IMR-90 (cell line): ENCODE results near the gene PTPRN2. TPM values are rescaled to one million over a fixed set of nuclear protein-coding genes. Genes with fewer than 3 reads are reported as not detected.
"Not testable (repeated sequence)": the region's sequence is repeated elsewhere in the genome, so short reads cannot be mapped to it uniquely, and the experiment has no call there.

Source experiments
- ATAC-seq: fragments of 200-7000 bp; cut with Tn5 transposase; 2 replicates; pipeline ENCODE4 v1.9.1; 2020; ENCODE audit warnings: low read depth, mild to moderate bottlenecking, moderate library complexity
- BruUV-seq: library from RNA; stranded (reverse); fragments of 400-500 nt; replicated peaks from 2 replicates; lab custom pipeline; 2021; lab: Mats Ljungman, UMichigan
- CTCF ChIA-PET: fragments of 300-600 bp; formaldehyde crosslinking; extraction: SDS; loops from one replicate; lab custom pipeline; 2021; ENCODE audit warnings: antibody characterized with exemption; lab: Yijun Ruan, JAX
- POLR2A ChIA-PET: fragments of 300-600 bp; sonication (Branson Sonifier 250); formaldehyde crosslinking; loops from one replicate; lab custom pipeline; 2022; ENCODE audit warnings: antibody characterized with exemption; ENCODE audit not compliant: unreplicated experiment; lab: Charles Lee
- DNase-seq: peaks from one replicate; pipeline ENCODE4 v3.0.0; 2013
- H2AFZ ChIP-seq: replicated peaks from 2 replicates; pipeline ENCODE3; 2013; ENCODE audit warnings: low read length, mild to moderate bottlenecking; ENCODE audit not compliant: poor library complexity
- H2AK5ac ChIP-seq: 2 replicates; pipeline ENCODE4 v1.6.1; 2013; ENCODE audit warnings: low read depth, low read length, inconsistent platforms
- H2AK9ac ChIP-seq: replicated peaks from 2 replicates; pipeline ENCODE3; 2013; ENCODE audit warnings: mild to moderate bottlenecking, low read depth, low read length, moderate library complexity; ENCODE audit not compliant: poor library complexity
- H2BK120ac ChIP-seq: 2 replicates; pipeline ENCODE4 v1.6.1; 2013; ENCODE audit warnings: low read depth, low read length, inconsistent platforms
- H2BK15ac ChIP-seq: 3 replicates; pipeline ENCODE4 v1.6.1; 2013; ENCODE audit warnings: low read depth, low read length, inconsistent platforms
- H2BK20ac ChIP-seq: 2 replicates; pipeline ENCODE4 v1.6.1; 2013; ENCODE audit warnings: low read depth, mild to moderate bottlenecking, inconsistent platforms, low read length, moderate library complexity
- H2BK5ac ChIP-seq: 2 replicates; pipeline ENCODE4 v1.6.1; 2013; ENCODE audit warnings: mild to moderate bottlenecking, low read depth, low read length, inconsistent platforms; ENCODE audit not compliant: poor library complexity, severe bottlenecking
- H3K14ac ChIP-seq: replicated peaks from 2 replicates; pipeline ENCODE4 v1.6.1; 2013; ENCODE audit warnings: low read depth, low read length, inconsistent platforms
- H3K18ac ChIP-seq: 2 replicates; pipeline ENCODE4 v1.6.1; 2013; ENCODE audit warnings: low read depth, low read length, control low read depth
- H3K23ac ChIP-seq: 2 replicates; pipeline ENCODE4 v1.6.1; 2013; ENCODE audit warnings: low read depth, low read length, inconsistent platforms
- H3K27ac ChIP-seq: 2 replicates; pipeline ENCODE4 v1.5.1; 2013; ENCODE audit warnings: mild to moderate bottlenecking, control low read depth, low read length; ENCODE audit not compliant: insufficient read depth
- H3K27me3 ChIP-seq: 2 replicates; pipeline ENCODE4 v1.6.1; 2013; ENCODE audit warnings: low read length; ENCODE audit not compliant: control insufficient read depth, insufficient read depth
- H3K36me3 ChIP-seq: 2 replicates; pipeline ENCODE4 v1.6.1; 2013; ENCODE audit warnings: low read length, mixed read lengths; ENCODE audit not compliant: control insufficient read depth, insufficient read depth
- H3K4ac ChIP-seq: 2 replicates; pipeline ENCODE4 v1.6.1; 2013; ENCODE audit warnings: low read depth, low read length, inconsistent platforms
- H3K4me1 ChIP-seq: 2 replicates; pipeline ENCODE4 v1.6.1; 2013; ENCODE audit warnings: low read length, mixed read lengths; ENCODE audit not compliant: control insufficient read depth, insufficient read depth
- H3K4me2 ChIP-seq: 2 replicates; pipeline ENCODE4 v1.6.1; 2013; ENCODE audit warnings: low read depth, mild to moderate bottlenecking, control low read depth, low read length, moderate library complexity
- H3K4me3 ChIP-seq: 2 replicates; pipeline ENCODE4 v1.5.1; 2013; ENCODE audit warnings: low read depth, mild to moderate bottlenecking, control low read depth, low read length, moderate library complexity; ENCODE audit not compliant: insufficient read depth
- H3K56ac ChIP-seq: 2 replicates; pipeline ENCODE4 v1.6.1; 2013; ENCODE audit warnings: low read length, inconsistent platforms; ENCODE audit not compliant: insufficient read depth; ENCODE audit errors: extremely low read depth
- H3K79me1 ChIP-seq, 2 experiments: 2 replicates each; pipeline ENCODE4 v1.6.1; 2013; ENCODE audit warnings: low read length in 2 of 2, inconsistent platforms in 1 of 2, low read depth in 1 of 2
- H3K9ac ChIP-seq: 2 replicates; pipeline ENCODE4 v1.6.1; 2013; ENCODE audit warnings: low read depth, low read length, control low read depth
- H3K9me1 ChIP-seq: 2 replicates; pipeline ENCODE4 v1.6.1; 2013; ENCODE audit warnings: low read length, inconsistent platforms; ENCODE audit not compliant: insufficient read depth
- H3K9me3 ChIP-seq: 2 replicates; pipeline ENCODE4 v1.6.1; 2013; ENCODE audit warnings: low read length; ENCODE audit not compliant: control insufficient read depth, insufficient read depth
- H4K20me1 ChIP-seq: 2 replicates; pipeline ENCODE4 v1.6.1; 2013; ENCODE audit warnings: low read length, inconsistent platforms; ENCODE audit not compliant: insufficient read depth
- H4K5ac ChIP-seq: 2 replicates; pipeline ENCODE4 v1.6.1; 2013; ENCODE audit warnings: mild to moderate bottlenecking, low read depth, low read length, control low read depth
- H4K8ac ChIP-seq, 2 experiments: 2 replicates each; pipeline ENCODE4 v1.6.1; 2013; ENCODE audit warnings: low read depth in 2 of 2, low read length in 2 of 2, control low read depth in 1 of 2, inconsistent platforms in 1 of 2
- H4K91ac ChIP-seq: 2 replicates; pipeline ENCODE4 v1.6.1; 2013; ENCODE audit warnings: low read depth, low read length, inconsistent platforms; ENCODE audit not compliant: insufficient read depth
- BHLHE40 ChIP-seq: fragments of 150-350 bp; IDR thresholded peaks from 2 replicates; pipeline ENCODE4 v1.6.1; 2016; ENCODE audit warnings: mild to moderate bottlenecking, low read depth, low read length
- RFX5 ChIP-seq: IDR thresholded peaks from 2 replicates; pipeline ENCODE4 v1.8.0; 2012; ENCODE audit warnings: low read depth, mild to moderate bottlenecking, low read length, moderate library complexity
- WGBS, 2 experiments: methylation state at CpG; one replicate each; pipeline versions ENCODE4 v1.1.5 to v1.1.7; 2013; ENCODE audit warnings: missing lambda C conversion rate in 2 of 2; ENCODE audit not compliant: insufficient read length in 1 of 2; ENCODE audit errors: extremely low coverage in 2 of 2; 5-methylcytosine and 5-hydroxymethylcytosine counted together
- dilution Hi-C: fragments of 300-500 bp; cut with HindIII; formaldehyde crosslinking; loops from one replicate; pipeline ENCODE4 v1.14.3; 2018; ENCODE audit warnings: low sequenced_read_pairs; ENCODE audit not compliant: unreplicated experiment
- in situ Hi-C: fragments of 300-500 bp; cut with MboI; formaldehyde crosslinking; loops from 3 replicates; pipeline ENCODE4 v1.14.3; 2019; ENCODE audit warnings: low sequenced_read_pairs, inconsistent platforms, mixed read lengths
- intact Hi-C: fragments of 100-400 bp; cut with micrococcal nuclease; formaldehyde crosslinking; loops from 2 replicates; pipeline ENCODE4 v1.10.0; 2022
- polyA plus RNA-seq, 3 experiments: library from polyadenylated mRNA; depleted of rRNA; stranded (reverse); fragments of >200 nt; gene quantifications; 2 replicates each; pipeline ENCODE4 v1.2.3, GENCODE V29; 2012; ENCODE audit warnings: low replicate concordance in 1 of 3
- total RNA-seq: library from RNA; depleted of rRNA; stranded (reverse); fragments of >200 nt; gene quantifications from 2 replicates; pipeline ENCODE4 v1.2.3, GENCODE V29; 2012

The PTPRN2 gene
- total and polyA plus RNA-seq, 2 of the 4 experiments (the other 2 are of a cell fraction), result 0.03 TPM; not detected in 1

GRCh38 chr7:158274404-158274811 is 313.2 kb downstream of the PTPRN2 start:
- no peak overlapping the region for H2AK5ac ChIP-seq
- no peak overlapping the region for H4K5ac ChIP-seq
- dilution Hi-C loops (no loop called here), in situ Hi-C loops (no loop called here), intact Hi-C loops (no loop called here)
- no peak for TF ChIP-seq BHLHE40
- no peak for TF ChIP-seq RFX5
- H3K9me1 ChIP-seq, result no peaks in the 10 kb centered on the region
- no TSS peak for BruUV-seq
- no peak overlapping the region for H3K56ac ChIP-seq
- no peak overlapping the region for H3K18ac ChIP-seq
- H2AFZ ChIP-seq, result no peak overlapping the region
- no peak overlapping the region for H3K23ac ChIP-seq
- no peaks in the 10 kb centered on the region for H3K4me1 ChIP-seq
- ATAC-seq (no peak), DNase-seq (no peak)
- H3K14ac ChIP-seq, result no peak overlapping the region
- H2BK20ac ChIP-seq, result no peak overlapping the region
- H4K8ac ChIP-seq, result no peak overlapping the region
- WGBS, 2 experiments, result 69% methylated on average over 11 of the region's 21 CpGs; no CpG with 5 or more reads in 1 of the 2 experiments
- no peaks in the 10 kb centered on the region for H3K27me3 ChIP-seq
- ChIA-PET POLR2A (no interaction called here), CTCF (no interaction called here)
- H3K27ac ChIP-seq, result no peak overlapping the region
- H2BK5ac ChIP-seq, result no peak overlapping the region
- no peak overlapping the region for H3K4me2 ChIP-seq
- no peak overlapping the region for H3K4ac ChIP-seq
- peaks cover 57% of the 10 kb centered on the region for H3K9me3 ChIP-seq
- no peak overlapping the region for H2BK15ac ChIP-seq
- H2AK9ac ChIP-seq, result no peak overlapping the region
- no peak overlapping the region for H4K91ac ChIP-seq
- no peak overlapping the region for H3K9ac ChIP-seq
- H3K4me3 ChIP-seq, result no peak overlapping the region
- H4K20me1 ChIP-seq, result no peaks in the 10 kb centered on the region
- no peak overlapping the region for H2BK120ac ChIP-seq
- H3K79me1 ChIP-seq, result no peaks in the 10 kb centered on the region
- H3K36me3 ChIP-seq, result no peaks in the 10 kb centered on the region

- POLR2A ChIA-PET, CTCF ChIA-PET: not testable (repeated sequence)
Observed at GRCh38 chr7:158273756-158274342, 313.8 kb downstream of the PTPRN2 start.

More at GRCh38 chr7:158273756-158274342, 313.8 kb downstream of the PTPRN2 start:
- DNase-seq, H2BK5ac ChIP-seq, H3K4me3 ChIP-seq, H2AFZ ChIP-seq, H2BK15ac ChIP-seq, BruUV-seq, in situ Hi-C loops, H3K18ac ChIP-seq, H2BK20ac ChIP-seq, intact Hi-C loops, H3K9ac ChIP-seq, H3K27ac ChIP-seq, H3K36me3 ChIP-seq, H4K8ac ChIP-seq, H3K9me1 ChIP-seq, H2AK9ac ChIP-seq, H3K27me3 ChIP-seq, H3K56ac ChIP-seq, H2BK120ac ChIP-seq, H4K20me1 ChIP-seq, H3K4ac ChIP-seq, H3K14ac ChIP-seq, dilution Hi-C loops, H4K5ac ChIP-seq, H3K4me2 ChIP-seq, ATAC-seq, H3K79me1 ChIP-seq, H3K23ac ChIP-seq, H2AK5ac ChIP-seq, H3K4me1 ChIP-seq, H4K91ac ChIP-seq: not testable (repeated sequence)
- WGBS, 2 experiments, result 90% methylated on average over 15 of the region's 38 CpGs; no CpG with 5 or more reads in 1 of the 2 experiments
- peaks cover 57% of the 10 kb centered on the region for H3K9me3 ChIP-seq
